Gastroesophageal sphincter (tissue), 4 donors: ENCODE measurements around the gene HS3ST2. TPM values are rescaled to one million over a fixed set of nuclear protein-coding genes. Genes with fewer than 3 reads are reported as not detected.
A peak's percentile ranks its signal among the peaks of the same experiment; 100 is the strongest.
"Not testable (repeated sequence)": the region's sequence is repeated elsewhere in the genome, so short reads cannot be mapped to it uniquely, and the experiment has no call there.

ENCODE experiments used
- ATAC-seq: fragments of 150-250 bp; one replicate; pipeline ENCODE4 v1.9.1; 2016; ENCODE audit warnings: mild to moderate bottlenecking, moderate library complexity
- H3K27ac ChIP-seq, 4 donors: fragments of 200-600 bp; sonication (generic) in 3 of 4; 1 replicate in 3 of 4; 2 replicates in 1 of 4; pipeline ENCODE4 v1.5.1; 2016 to 2019
- H3K27me3 ChIP-seq: fragments of 200-600 bp; sonication (generic); one replicate; pipeline ENCODE4 v1.5.1; 2019
- H3K36me3 ChIP-seq, 2 donors: fragments of 200-600 bp; sonication (generic); one replicate each; pipeline ENCODE4 v1.5.1; 2019; ENCODE audit warnings: control low read depth in 1 of 2
- H3K4me1 ChIP-seq, 3 donors: fragments of 200-600 bp; sonication (generic); 1 replicate in 2 of 3; 2 replicates in 1 of 3; pipeline ENCODE4 v1.5.1; 2016 to 2019; ENCODE audit warnings: control low read depth in 2 of 3
- H3K4me3 ChIP-seq, 2 donors: fragments of 200-600 bp; sonication (generic); one replicate each; pipeline ENCODE4 v1.5.1; 2019; ENCODE audit warnings: mild to moderate bottlenecking in 1 of 2, moderate library complexity in 1 of 2
- H3K9me3 ChIP-seq, 3 donors: fragments of 200-600 bp; sonication (generic); one replicate each; pipeline ENCODE4 v1.5.1; 2017 to 2019; ENCODE audit warnings: control low read depth in 2 of 3
- EP300 ChIP-seq: sonication (generic); formaldehyde crosslinking; IDR thresholded peaks from one replicate; pipeline ENCODE4 v1.6.1; 2017; ENCODE audit warnings: antibody characterized with exemption, mild to moderate bottlenecking
- POLR2A ChIP-seq, 2 donors: fragments of 450-650 bp; IDR thresholded peaks; one replicate each; pipeline ENCODE4 v1.6.1; 2017; ENCODE audit warnings: antibody characterized with exemption in 2 of 2, mild to moderate bottlenecking in 2 of 2, moderate library complexity in 1 of 2
- POLR2AphosphoS5 ChIP-seq: sonication (generic); formaldehyde crosslinking; IDR thresholded peaks from one replicate; pipeline ENCODE4 v1.6.1; 2017; ENCODE audit warnings: antibody characterized with exemption
- WGBS, 2 donors: methylation state at CpG; one replicate each; pipeline ENCODE4 v1.1.5; 2018; ENCODE audit warnings: low coverage in 1 of 2; 5-methylcytosine and 5-hydroxymethylcytosine counted together
- total RNA-seq, 4 donors: library from RNA; depleted of rRNA; stranded (reverse); fragments of >200 nt; gene quantifications; one replicate each; pipeline ENCODE4 v1.1.0, GENCODE V29; 2016
- TF ChIP-seq, protein P1 (sequence below), 4 experiments: fragments of 200-600 bp in 2 of 4; fragments of 450-650 bp in 2 of 4; sonication (generic) in 1 of 4; IDR thresholded peaks; one replicate each; pipeline ENCODE4 v1.5.1; 2017 to 2019; ENCODE audit warnings: antibody characterized with exemption in 4 of 4, mild to moderate bottlenecking in 2 of 4, moderate library complexity in 2 of 4

Gene HS3ST2
- total RNA-seq, 4 donors from 2014 or later, result 0.66 to 2.0 (median 1.7) TPM

DNA sequence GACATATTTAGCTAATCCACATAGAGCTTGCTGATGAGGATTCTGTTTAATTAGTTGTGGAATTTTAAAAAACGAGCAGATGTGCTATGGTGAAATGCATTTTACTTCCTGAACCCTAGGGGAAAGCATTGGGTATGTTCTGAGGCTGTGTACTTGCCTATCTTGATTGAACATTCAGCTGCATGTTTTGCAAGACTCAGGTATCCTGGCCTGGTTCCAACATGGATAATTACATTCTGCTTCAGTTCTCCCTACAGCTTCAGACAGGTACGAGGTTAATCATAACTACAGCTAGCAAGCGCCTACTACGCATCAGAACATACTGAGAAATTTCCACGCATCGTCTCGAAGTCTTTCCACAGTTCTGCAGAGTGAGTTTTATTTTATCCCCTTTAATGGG is 77.0 kb downstream of the HS3ST2 start:
- 80 to 87% methylated on average over 7 of the region's 7 CpGs for WGBS, 2 donors
- no peaks in the 10 kb centered on the region for H3K9me3 ChIP-seq
- TF ChIP-seq POLR2A (IDR thresholded peaks at IDR 0.05) (no peak), EP300 (no peak), POLR2AphosphoS5 (no peak)
- TF ChIP-seq, protein P1, sequence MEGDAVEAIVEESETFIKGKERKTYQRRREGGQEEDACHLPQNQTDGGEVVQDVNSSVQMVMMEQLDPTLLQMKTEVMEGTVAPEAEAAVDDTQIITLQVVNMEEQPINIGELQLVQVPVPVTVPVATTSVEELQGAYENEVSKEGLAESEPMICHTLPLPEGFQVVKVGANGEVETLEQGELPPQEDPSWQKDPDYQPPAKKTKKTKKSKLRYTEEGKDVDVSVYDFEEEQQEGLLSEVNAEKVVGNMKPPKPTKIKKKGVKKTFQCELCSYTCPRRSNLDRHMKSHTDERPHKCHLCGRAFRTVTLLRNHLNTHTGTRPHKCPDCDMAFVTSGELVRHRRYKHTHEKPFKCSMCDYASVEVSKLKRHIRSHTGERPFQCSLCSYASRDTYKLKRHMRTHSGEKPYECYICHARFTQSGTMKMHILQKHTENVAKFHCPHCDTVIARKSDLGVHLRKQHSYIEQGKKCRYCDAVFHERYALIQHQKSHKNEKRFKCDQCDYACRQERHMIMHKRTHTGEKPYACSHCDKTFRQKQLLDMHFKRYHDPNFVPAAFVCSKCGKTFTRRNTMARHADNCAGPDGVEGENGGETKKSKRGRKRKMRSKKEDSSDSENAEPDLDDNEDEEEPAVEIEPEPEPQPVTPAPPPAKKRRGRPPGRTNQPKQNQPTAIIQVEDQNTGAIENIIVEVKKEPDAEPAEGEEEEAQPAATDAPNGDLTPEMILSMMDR (IDR thresholded peaks at IDR 0.05), result no peak
- H3K27ac ChIP-seq, result no peak overlapping the region
- ATAC-seq, result no peak
- H3K4me3 ChIP-seq, result no peak overlapping the region
- H3K4me1 ChIP-seq, result no peaks in the 10 kb centered on the region
- no peaks in the 10 kb centered on the region for H3K36me3 ChIP-seq
- H3K27me3 ChIP-seq, result peaks cover 29% of the 10 kb centered on the region

DNA sequence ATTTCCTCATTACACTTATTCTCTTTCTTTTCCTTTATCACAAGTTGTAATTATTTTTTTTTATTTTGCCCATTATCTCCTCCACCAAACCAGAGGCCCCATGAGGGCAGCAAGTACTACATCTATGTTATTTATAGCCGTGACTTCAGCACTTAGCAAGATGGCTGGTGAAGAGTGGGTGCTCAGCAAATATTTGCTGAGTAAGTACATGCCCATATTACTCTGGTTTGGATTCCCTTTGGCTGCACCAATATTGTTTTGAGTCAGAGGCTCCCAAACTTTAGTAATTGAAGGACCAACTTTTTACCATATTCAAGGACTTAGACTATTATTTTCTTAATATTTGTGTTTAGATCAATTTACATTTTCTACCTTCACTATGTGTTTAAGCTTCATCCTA is 83.2 kb downstream of the HS3ST2 start:
- Histone ChIP-seq H3K9me3 (peaks cover 0 to 2% (median 0%) of the 10 kb centered on the region in 3 donors), H3K27me3 (peaks cover 49% of the 10 kb centered on the region), H3K27ac (no peak overlapping the region), H3K4me3 (no peak overlapping the region), H3K4me1 (peaks cover 0 to 11% (median 0%) of the 10 kb centered on the region in 3 donors), H3K36me3 (no peaks in the 10 kb centered on the region)
- WGBS, 2 donors, result 75% methylated on average over 1 of the region's 1 CpG; no CpG with 5 or more reads in 1 of the 2 donors
- TF ChIP-seq, protein P1 (IDR thresholded peaks at IDR 0.05), result no peak
- no peak for TF ChIP-seq POLR2AphosphoS5
- no peak for TF ChIP-seq POLR2A (IDR thresholded peaks at IDR 0.05)
- no peak for TF ChIP-seq EP300
- ATAC-seq, result no peak

DNA sequence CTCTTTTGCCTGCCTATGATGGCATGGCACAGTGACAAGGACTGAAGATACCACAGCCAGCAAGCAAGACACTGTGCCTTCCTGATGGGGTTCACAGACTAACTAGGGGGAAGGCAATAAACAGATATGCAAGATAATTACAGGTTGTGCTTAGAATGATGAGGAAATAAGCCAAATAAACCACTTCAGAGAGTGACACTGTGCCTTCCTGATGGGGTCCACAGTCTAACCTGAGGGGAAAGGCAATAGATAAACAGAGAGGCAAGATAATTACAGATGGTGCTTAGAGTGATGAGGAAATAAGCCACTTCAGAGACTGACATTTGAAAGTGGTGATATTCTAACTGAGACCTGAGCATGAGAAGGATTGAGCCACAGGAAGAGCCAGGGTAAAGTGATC is 84.2 kb downstream of the HS3ST2 start:
- H3K27me3 ChIP-seq, result peaks cover 56% of the 10 kb centered on the region
- H3K4me3 ChIP-seq, result no peak overlapping the region
- H3K9me3 ChIP-seq, result peaks cover 0 to 7% (median 0%) of the 10 kb centered on the region in 3 donors
- ATAC-seq, result no peak
- H3K4me1 ChIP-seq, result peaks cover 0 to 11% (median 0%) of the 10 kb centered on the region in 3 donors
- TF ChIP-seq POLR2A (IDR thresholded peaks at IDR 0.05), result no peak
- TF ChIP-seq, protein P1 (IDR thresholded peaks at IDR 0.05), result no peak
- TF ChIP-seq POLR2AphosphoS5, result no peak
- TF ChIP-seq EP300, result no peak
- H3K36me3 ChIP-seq, result no peaks in the 10 kb centered on the region
- no peak overlapping the region for H3K27ac ChIP-seq

DNA sequence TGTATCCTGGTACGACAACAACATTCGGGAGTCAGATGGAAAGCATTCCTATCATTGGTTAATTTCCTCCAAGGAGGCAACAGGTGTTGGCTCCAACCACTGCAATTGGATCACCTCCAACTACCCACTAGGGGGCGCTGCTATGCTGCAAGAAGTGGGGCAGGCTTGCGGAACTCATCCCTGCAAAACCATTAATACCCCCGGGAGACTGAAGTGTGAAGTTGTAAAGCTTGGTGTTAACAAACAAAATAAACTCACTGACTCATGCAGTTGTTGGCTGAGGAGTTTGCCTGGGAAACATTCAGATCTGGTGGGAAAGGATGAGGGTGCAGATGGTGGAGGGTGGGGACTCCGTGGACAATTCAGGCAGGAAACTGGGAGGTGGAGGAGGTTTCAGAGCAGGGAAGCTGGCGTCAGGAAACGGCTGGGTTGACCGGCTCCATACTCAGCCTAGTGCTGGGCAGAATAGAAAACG is 84.9 kb downstream of the HS3ST2 start:
- Histone ChIP-seq H3K4me1 (peaks cover 0 to 11% (median 0%) of the 10 kb centered on the region in 3 donors), H3K9me3 (peaks cover 0 to 7% (median 0%) of the 10 kb centered on the region in 3 donors), H3K27ac (no peak overlapping the region), H3K27me3 (peaks cover 64% of the 10 kb centered on the region), H3K36me3 (no peaks in the 10 kb centered on the region), H3K4me3 (no peak overlapping the region)
- 0% methylated on average over 5 to 6 of the region's 10 CpGs for WGBS, 2 donors
- peak; percentile 80 for ATAC-seq
- no peak for TF ChIP-seq POLR2A (IDR thresholded peaks at IDR 0.05)
- TF ChIP-seq EP300, result no peak
- TF ChIP-seq, protein P1 (IDR thresholded peaks at IDR 0.05), result peak; percentile 37 to 85 (median 68)
- TF ChIP-seq POLR2AphosphoS5, result peak; percentile 16

DNA sequence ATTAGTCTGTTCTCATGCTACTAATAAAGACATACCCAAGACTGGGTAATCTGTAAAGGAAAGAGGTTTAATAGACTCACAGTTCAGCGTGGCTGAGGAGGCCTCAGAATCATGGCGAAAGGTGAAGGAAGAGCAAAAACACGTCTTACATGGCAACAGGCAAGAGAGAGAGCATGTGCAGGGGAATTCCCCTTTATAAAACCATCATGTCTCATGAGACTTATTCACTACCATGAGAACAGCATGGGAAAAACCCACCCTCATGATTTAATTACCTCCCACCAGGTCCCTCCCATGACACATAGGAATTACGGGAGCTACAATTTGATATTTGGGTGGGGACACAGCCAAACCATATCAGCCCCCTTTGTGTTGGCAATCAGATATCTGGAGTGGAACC is 85.6 kb downstream of the HS3ST2 start:
- H3K27me3 ChIP-seq, result peaks cover 64% of the 10 kb centered on the region
- H3K36me3 ChIP-seq, ATAC-seq, H3K9me3 ChIP-seq, H3K27ac ChIP-seq, H3K4me3 ChIP-seq: not testable (repeated sequence)
- peaks cover 0 to 11% (median 0%) of the 10 kb centered on the region in 3 donors for H3K4me1 ChIP-seq
- WGBS, 2 donors, result 74 to 75% methylated on average over 3 of the region's 4 CpGs
